Heart left ventricle (tissue), 16 donors: ENCODE data around the gene TPRG1L. TPM values are rescaled to one million over a fixed set of nuclear protein-coding genes. Genes with fewer than 3 reads are reported as not detected.

Experiments used
- ATAC-seq, 4 donors: fragments of 200-7000 bp; cut with Tn5 transposase; one replicate each; pipeline ENCODE4 v1.9.1; 2020 to 2022; ENCODE audit warnings: moderate library complexity in 4 of 4, mild to moderate bottlenecking in 3 of 4, moderate number of reproducible peaks in 1 of 4
- DNase-seq, 5 donors: peaks; one replicate each; pipeline ENCODE4 v3.0.0-alpha.2; 2020
- H3K27ac ChIP-seq, 12 donors: fragments of 200-600 bp; sonication (generic) in 4 of 12; one replicate each; pipeline versions ENCODE4 v1.5.0 to v1.8.0; 2016 to 2022; ENCODE audit warnings: mild to moderate bottlenecking in 2 of 12
- H3K27me3 ChIP-seq, 9 donors: fragments of 200-600 bp; sonication (generic) in 2 of 9; one replicate each; pipeline versions ENCODE4 v1.5.1 to v1.8.0; 2016 to 2022; ENCODE audit warnings: mild to moderate bottlenecking in 3 of 9
- H3K36me3 ChIP-seq, 9 donors: fragments of 200-600 bp; sonication (generic) in 2 of 9; one replicate each; pipeline versions ENCODE4 v1.5.0 to v1.8.0; 2018 to 2022; ENCODE audit warnings: mild to moderate bottlenecking in 2 of 9
- H3K4me1 ChIP-seq, 12 donors: fragments of 200-600 bp; sonication (generic) in 4 of 12; one replicate each; pipeline versions ENCODE4 v1.5.0 to v1.8.0; 2016 to 2022; ENCODE audit warnings: mild to moderate bottlenecking in 3 of 12
- H3K4me3 ChIP-seq, 12 donors: fragments of 200-600 bp; sonication (generic) in 4 of 12; one replicate each; pipeline versions ENCODE4 v1.5.0 to v1.8.0; 2017 to 2022; ENCODE audit warnings: mild to moderate bottlenecking in 9 of 12, moderate library complexity in 4 of 12
- H3K9me3 ChIP-seq, 12 donors: fragments of 200-600 bp; sonication (generic) in 4 of 12; one replicate each; pipeline versions ENCODE4 v1.5.0 to v1.8.0; 2016 to 2022; ENCODE audit warnings: mild to moderate bottlenecking in 1 of 12
- POLR2A ChIP-seq, 2 donors: fragments of 450-650 bp; IDR thresholded peaks; one replicate each; pipeline ENCODE4 v1.6.1; 2017; ENCODE audit warnings: antibody characterized with exemption in 2 of 2, mild to moderate bottlenecking in 2 of 2, moderate library complexity in 2 of 2
- WGBS, 4 donors: extraction: QIAGEN DNeasy Blood & Tissue Kit in 2 of 4; methylation state at CpG; one replicate each; pipeline versions ENCODE4 v1.1.5 to v1.1.7; 2013 to 2018; 5-methylcytosine and 5-hydroxymethylcytosine counted together
- intact Hi-C, 10 donors: fragments of 100-400 bp; cut with DNase I; formaldehyde crosslinking; loops; one replicate each; pipeline versions ENCODE4 v1.11.1 to v1.14.2; 2022
- polyA plus RNA-seq, 2 donors: library from polyadenylated mRNA; stranded (reverse); fragments of 200-250 nt; gene quantifications; one replicate each; pipeline ENCODE4 v1.2.3, GENCODE V29; 2013
- total RNA-seq, 9 donors: library from RNA; depleted of rRNA in 2 of 9; stranded (reverse); fragments of >200 nt in 2 of 9; fragmentation: NEBNext Ultra II Directional in 3 of 9; extraction: Animal tissue kit (Norgen Biotek cat#: 25700) in 3 of 9; gene quantifications; one replicate each; pipeline versions ENCODE4 v1.1.0 to v1.2.4, GENCODE V29; 2016 to 2023
- TF ChIP-seq, protein P1 (sequence below), 12 donors: fragments of 200-600 bp; sonication (generic) in 4 of 12; IDR thresholded peaks; one replicate each; pipeline versions ENCODE4 v1.5.0 to v1.8.0; 2018 to 2022; ENCODE audit warnings: antibody characterized with exemption in 12 of 12, mild to moderate bottlenecking in 5 of 12
- donor health status: ischemic (EF 13 %, LVEDD 7.1; RV severe dilation, severe dysfunction).
- donor health status: healthy with polysubstance abuse.
- donor health status: DM: no; HTN: yes; CAD: no.
- donor health status: DM: no; HTN: no; CAD: no.
- donor health status: ischemic (EF 25% LVEDD 6.9; RV normal size, moderate dysfunction).
- donor health status: ischemic (EF 25% LVEDD 5.7; RV mildly dilated, moderate dysfunction).
- donor health status: healthy.
- donor health status: DM: yes; HTN: yes; CAD: no.
- donor health status: ischemic (EF 35%, LVEDD 5.7; RV mildly dilated, moderate dysfunction).
- donor health status: nonischemic (EF 11% LVEDD 7.7; RV severe dilation, severe dysfunction).
- donor health status: DM: yes; HTN: yes; CAD: no.
- donor health status: PGD.
- donor health status: ischemic (EF 29% LVEDD 5.4; RV normal size, mild dysfunction).
- donor health status: nonischemic (EF 23%, LVEDD 6.1; RV moderate dilation, normal function).

Gene TPRG1L
- total and polyA plus RNA-seq, 11 donors = 24.2 to 58.0 (median 48.8) TPM

DNA sequence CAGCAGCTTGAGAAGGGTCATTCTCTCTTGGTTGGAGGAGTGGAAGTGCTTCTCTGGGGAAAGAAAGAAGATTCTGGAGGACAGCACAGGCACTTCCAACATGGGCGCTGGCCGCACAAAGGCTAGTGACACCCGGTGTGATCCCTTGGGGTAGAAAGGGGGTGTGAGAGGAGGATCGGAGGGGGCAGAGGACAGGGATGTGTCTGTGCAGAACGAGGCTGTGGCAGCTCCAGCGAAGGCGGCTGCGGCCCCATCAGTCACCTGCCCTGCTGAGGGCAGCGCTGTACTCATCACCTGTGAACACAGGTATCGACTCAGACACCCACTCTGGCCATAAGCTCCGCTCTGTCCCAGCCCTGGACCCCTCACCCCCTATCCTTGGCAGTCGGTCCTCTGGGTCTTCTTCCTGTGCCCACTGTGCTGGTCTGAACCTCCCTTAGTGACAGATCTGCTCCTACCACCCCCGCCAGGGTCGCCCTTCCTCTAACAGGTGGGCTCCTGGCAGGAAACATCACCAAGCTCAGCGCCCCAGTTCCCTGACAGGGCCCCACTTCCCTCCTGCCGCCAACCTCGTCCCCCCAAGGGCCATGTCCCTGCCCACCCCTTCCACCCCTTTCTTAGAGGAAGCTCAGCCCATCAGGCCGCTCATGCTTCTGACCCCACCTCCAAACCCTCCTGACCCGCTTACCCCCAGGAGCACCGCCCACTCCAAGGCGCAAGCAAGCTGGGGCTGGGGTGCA, 47.6 kb downstream of the TPRG1L start:
- intact Hi-C loops = no loop called here
- Histone ChIP-seq H3K9me3 (no peaks in the 10 kb centered on the region), H3K4me1 (peaks cover 0 to 18% (median 7%) of the 10 kb centered on the region in 12 donors), H3K36me3 (no peaks in the 10 kb centered on the region), H3K27ac (no peak overlapping the region), H3K4me3 (no peak overlapping the region), H3K27me3 (peaks cover 0 to 22% (median 0%) of the 10 kb centered on the region in 9 donors)
- TF ChIP-seq, protein P1, sequence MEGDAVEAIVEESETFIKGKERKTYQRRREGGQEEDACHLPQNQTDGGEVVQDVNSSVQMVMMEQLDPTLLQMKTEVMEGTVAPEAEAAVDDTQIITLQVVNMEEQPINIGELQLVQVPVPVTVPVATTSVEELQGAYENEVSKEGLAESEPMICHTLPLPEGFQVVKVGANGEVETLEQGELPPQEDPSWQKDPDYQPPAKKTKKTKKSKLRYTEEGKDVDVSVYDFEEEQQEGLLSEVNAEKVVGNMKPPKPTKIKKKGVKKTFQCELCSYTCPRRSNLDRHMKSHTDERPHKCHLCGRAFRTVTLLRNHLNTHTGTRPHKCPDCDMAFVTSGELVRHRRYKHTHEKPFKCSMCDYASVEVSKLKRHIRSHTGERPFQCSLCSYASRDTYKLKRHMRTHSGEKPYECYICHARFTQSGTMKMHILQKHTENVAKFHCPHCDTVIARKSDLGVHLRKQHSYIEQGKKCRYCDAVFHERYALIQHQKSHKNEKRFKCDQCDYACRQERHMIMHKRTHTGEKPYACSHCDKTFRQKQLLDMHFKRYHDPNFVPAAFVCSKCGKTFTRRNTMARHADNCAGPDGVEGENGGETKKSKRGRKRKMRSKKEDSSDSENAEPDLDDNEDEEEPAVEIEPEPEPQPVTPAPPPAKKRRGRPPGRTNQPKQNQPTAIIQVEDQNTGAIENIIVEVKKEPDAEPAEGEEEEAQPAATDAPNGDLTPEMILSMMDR (IDR thresholded peaks at IDR 0.05) = no peak
- TF ChIP-seq POLR2A (IDR thresholded peaks at IDR 0.05) = no peak
- ATAC-seq = no peak
- DNase-seq = peak in 2 of 5 donors; percentile 9 to 59
- WGBS, 4 donors = 82 to 87% (median 83%) methylated on average over 21 of the region's 21 CpGs

DNA sequence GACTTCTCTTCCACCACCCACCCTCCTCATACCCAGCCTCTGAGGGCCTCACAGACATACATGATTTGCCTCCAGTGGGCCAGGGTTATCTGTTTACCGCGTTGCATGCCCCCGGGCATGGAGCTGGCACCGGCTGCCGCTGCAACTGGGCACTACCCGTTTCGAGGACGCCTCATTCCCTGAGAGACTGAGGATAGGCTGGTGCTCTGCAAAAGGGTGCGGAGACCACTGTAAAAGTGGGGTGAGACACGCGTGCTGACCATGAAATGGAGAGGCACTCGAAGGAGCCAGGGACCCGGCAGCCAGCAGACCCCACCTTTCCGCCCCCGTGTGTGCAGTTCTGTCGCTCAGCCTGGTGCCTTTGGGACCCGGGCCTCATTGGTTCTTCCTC, 48.2 kb downstream of the TPRG1L start:
- Histone ChIP-seq H3K9me3 (no peaks in the 10 kb centered on the region), H3K27ac (no peak overlapping the region), H3K36me3 (no peaks in the 10 kb centered on the region), H3K27me3 (peaks cover 0 to 22% (median 0%) of the 10 kb centered on the region in 9 donors), H3K4me3 (no peak overlapping the region), H3K4me1 (peaks cover 0 to 22% (median 7%) of the 10 kb centered on the region in 12 donors)
- 84 to 88% (median 86%) methylated on average over 13 to 17 of the region's 17 CpGs for WGBS, 4 donors
- ATAC-seq (no peak), DNase-seq (peak in 2 of 5 donors; percentile 22 to 26)
- intact Hi-C loops = no loop called here
- TF ChIP-seq, protein P1 (IDR thresholded peaks at IDR 0.05) = no peak
- no peak for TF ChIP-seq POLR2A (IDR thresholded peaks at IDR 0.05)

DNA sequence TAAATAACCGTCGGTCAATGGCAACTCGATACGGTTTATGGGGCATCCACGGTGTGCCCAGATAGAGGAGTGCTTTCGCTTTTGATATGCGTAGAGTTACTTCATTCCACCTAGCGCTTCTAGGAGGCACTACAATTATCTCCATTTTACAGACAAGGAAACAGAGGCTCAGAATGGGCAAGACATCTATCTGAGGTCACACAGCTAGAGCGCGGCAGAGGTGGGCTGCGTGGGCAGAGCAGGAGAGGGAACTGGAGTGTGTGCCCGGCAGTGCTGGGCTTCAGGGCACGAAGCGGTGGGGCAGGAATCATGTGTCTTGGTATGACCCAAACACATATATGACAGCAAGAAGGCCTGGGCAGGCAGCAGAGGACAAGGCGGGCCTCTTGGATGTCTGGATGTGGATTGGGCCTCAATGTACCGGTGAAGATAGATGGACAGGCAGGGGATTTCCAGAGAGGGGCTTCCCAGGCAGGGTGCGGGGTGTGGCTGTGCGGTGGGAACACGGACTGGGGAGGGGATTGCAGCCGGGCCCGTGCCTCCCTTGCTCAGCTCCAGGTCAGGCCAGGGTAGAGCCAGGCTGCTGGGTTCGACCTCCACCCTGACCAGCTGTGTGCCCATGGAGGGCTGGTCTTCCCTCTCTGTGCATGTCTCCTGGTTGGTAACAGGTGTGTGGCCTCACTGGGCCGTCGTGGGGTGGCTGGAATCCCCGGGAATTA, 48.7 kb downstream of the TPRG1L start:
- TF ChIP-seq, protein P1 (IDR thresholded peaks at IDR 0.05) = no peak
- no peak for TF ChIP-seq POLR2A (IDR thresholded peaks at IDR 0.05)
- Histone ChIP-seq H3K9me3 (no peaks in the 10 kb centered on the region), H3K4me3 (no peak overlapping the region), H3K27ac (no peak overlapping the region), H3K27me3 (peaks cover 0 to 22% (median 0%) of the 10 kb centered on the region in 9 donors), H3K4me1 (peaks cover 0 to 27% (median 7%) of the 10 kb centered on the region in 12 donors), H3K36me3 (no peaks in the 10 kb centered on the region)
- intact Hi-C loops = no loop called here
- ATAC-seq = no peak
- WGBS, 4 donors = 86 to 92% (median 91%) methylated on average over 22 to 25 of the region's 25 CpGs
- peak in 3 of 5 donors; percentile 8 to 55 (median 10) for DNase-seq
